ENCODE results near the gene CNN2.

CNN2 gene

GRCh38 chr19:996051-996838 lies 30.2 kb upstream of the CNN2 start:
- DNase-seq = peak; percentile 52

- no peak for DNase-seq
Observed at GRCh38 chr19:998064-998463, 28.3 kb upstream of the CNN2 start.

GRCh38 chr19:999379-999719 lies 27.1 kb upstream of the CNN2 start:
- no peak for DNase-seq

GRCh38 chr19:1000095-1000494 lies 26.3 kb upstream of the CNN2 start, which contains the start of gene GRIN3B:
TSS of gene GRIN3B (plus strand) at chr19:1000419. CDS start at chr19:1000438, 19 bp downstream.
- peak; percentile 50 for DNase-seq

GRCh38 chr19:1000591-1001537 lies 25.5 kb upstream of the CNN2 start:
- DNase-seq = no peak

GRCh38 chr19:1001538-1002166 lies 24.8 kb upstream of the CNN2 start:
- peak; percentile 84 for DNase-seq

GRCh38 chr19:1002600-1002999 lies 23.8 kb upstream of the CNN2 start:
- DNase-seq = no peak

- no peak for DNase-seq
Observed at GRCh38 chr19:1003283-1003682, 23.1 kb upstream of the CNN2 start.

- no peak for DNase-seq
Observed at GRCh38 chr19:1004204-1004802, 22.1 kb upstream of the CNN2 start.

- DNase-seq = no peak
Observed at GRCh38 chr19:1004803-1005664, 21.4 kb upstream of the CNN2 start.

- no peak for DNase-seq
Observed at GRCh38 chr19:1006711-1007398, 19.6 kb upstream of the CNN2 start.

- no peak for DNase-seq
Observed at GRCh38 chr19:1007399-1008251, 18.8 kb upstream of the CNN2 start.

- DNase-seq = no peak
Observed at GRCh38 chr19:1008268-1009040, 18.0 kb upstream of the CNN2 start.

- no peak for DNase-seq
Observed at GRCh38 chr19:1009041-1009980, 17.1 kb upstream of the CNN2 start.

GRCh38 chr19:1009981-1010538 lies 16.3 kb upstream of the CNN2 start:
- no peak for DNase-seq

- no peak for DNase-seq
Observed at GRCh38 chr19:1010586-1011510, 15.6 kb upstream of the CNN2 start.

- no peak for DNase-seq
Observed at GRCh38 chr19:1011831-1012333, 14.5 kb upstream of the CNN2 start.

Measured in activated CD4-positive, CD25-positive, alpha-beta regulatory T cell treated with anti-CD3 and anti-CD28 coated beads, Interleukin-2, amount 50 U/mL, for 72 hours (primary cell).